ENCODE data around the gene TMEM30A.
A peak's percentile ranks its signal among the peaks of the same experiment; 100 is the strongest.

Gene TMEM30A
- total RNA-seq = 173 to 498 (median 341) reads per million in 17 experiments

- peak; percentile 97 to 99 (median 98) for DNase-seq
These were observed at the start of gene TMEM30A for GRCh38 chr6:75284632-75285282. TMEM30A (minus strand) TSS chr6:75284792; CDS start chr6:75284638, 154 bp downstream.

- no peak for DNase-seq
These were observed 49.1 kb upstream of the TMEM30A start for GRCh38 chr6:75333676-75334200.

DNA sequence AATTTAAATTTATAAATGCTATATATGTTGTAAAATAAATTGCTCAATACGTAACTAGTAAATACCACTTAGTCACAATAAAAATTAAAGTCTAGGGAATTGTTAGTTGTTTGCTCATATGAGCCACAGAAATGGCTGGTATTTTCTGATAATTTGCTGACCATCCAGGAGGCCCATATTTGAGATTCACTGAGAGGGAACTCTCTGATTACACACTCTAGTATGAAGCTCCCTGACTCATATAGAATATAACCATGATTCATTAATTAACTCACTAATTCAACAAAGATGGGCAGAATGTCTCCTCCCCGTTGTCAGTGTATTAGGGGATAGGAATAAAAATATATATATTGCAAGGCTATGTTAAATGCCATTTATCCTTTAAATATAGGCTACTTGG, 46.6 kb upstream of the TMEM30A start:
- no peak for DNase-seq

GRCh38 chr6:75329703-75330102, 45.1 kb upstream of the TMEM30A start:
- no peak for DNase-seq

DNA sequence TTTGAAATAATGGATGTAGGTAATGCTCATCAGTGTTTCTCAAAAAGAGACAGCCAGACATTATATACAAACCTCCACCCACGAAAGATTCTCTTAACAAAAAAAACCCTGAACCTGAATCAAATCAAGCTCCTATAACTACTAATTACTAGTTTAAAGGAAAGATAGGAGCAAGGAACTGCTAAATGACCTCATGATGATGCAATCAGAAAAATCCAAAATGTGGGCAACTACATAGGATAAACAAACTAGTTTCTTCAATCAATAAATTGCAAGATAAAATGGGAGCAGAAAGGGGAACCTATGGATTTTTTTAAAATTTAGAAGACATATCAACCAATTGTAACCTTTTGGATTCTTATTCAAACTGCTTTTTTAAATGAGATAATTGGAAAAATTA, 43.2 kb upstream of the TMEM30A start:
- no peak for DNase-seq

DNA sequence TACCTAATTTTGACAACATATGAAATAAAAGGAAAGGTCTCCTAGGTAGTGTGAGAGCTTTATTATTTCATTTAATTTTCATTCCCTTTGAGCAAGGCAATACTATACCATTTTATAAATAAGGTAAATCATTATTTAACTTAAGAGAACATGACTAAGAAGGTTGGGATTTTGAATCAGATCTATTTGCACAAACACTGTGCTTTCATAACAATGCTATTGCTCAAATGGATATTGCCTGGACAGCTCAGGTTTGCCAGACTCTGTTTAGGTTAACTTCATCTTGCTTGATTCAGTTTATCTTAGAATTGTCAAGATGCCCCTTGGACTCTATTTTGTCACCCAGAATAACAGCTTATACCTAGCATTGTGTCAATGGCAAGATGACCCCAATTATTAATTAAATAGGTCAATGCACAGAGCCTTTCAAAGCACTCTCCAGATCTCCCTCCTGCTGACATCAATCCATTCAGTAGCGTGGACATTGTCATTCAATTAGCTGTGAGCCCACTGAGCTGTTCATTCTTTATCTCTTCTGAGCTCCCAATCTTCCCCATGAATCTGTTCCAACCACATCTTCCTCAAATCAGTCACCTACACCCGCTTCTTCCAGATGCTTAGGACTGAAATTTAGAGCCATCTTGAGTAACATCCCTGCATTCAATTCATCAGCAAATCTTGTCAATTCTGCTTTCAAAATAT, 42.1 kb upstream of the TMEM30A start:
- no peak for DNase-seq

GRCh38 chr6:75318900-75319299, 34.3 kb upstream of the TMEM30A start:
- DNase-seq = no peak

DNA sequence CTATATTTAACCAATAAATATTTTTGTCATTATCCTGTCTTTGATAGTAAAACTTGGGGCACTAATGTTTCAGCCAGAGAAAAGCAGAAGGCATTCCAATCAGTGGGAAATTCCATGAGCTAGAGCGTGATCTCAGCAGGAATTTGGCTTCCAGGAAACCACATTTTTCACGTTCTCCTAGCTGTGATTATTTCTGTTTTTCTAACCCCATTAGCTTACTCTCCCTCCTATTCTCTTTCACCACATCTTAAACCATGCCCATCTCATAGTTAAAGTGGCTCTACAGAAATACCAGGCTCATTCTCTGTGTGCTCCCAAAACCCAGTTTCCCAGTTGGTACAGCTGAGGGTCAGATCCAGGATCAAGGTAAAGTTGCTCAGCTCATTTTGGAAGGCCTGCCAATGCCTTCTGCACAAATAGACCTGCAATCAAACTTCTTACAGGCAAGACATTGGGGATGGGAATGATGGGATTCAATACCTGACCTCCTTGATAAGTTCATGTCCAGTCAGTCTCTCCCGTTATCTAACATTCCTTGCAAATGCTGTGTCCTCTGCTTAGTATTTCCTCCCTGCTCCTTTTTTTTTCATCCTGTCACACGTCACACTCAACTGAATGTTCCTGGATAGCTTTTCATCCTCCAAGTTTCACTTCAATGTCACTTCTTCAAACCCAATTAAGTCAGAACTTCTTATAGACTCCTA, 33.1 kb upstream of the TMEM30A start:
- DNase-seq = no peak

DNA sequence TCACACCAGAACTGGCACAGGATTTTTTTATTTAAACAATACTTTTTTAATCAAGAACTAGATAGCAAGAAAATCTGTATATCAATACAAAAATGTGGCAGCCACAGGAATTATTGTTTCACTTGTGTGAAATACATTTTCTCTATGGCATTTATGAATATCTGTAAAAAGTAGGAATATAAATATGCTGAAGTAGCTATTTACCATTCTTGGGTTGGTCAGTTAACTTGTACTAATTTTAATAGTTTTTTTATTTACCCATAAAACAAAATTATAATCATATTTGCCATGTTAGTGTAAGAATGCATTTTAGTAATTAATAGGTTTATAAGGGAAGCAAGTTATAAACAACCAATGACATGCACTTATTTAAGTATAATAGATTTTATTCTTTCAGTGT, 31.4 kb upstream of the TMEM30A start:
- DNase-seq = no peak

- DNase-seq = no peak
These were observed 23.8 kb upstream of the TMEM30A start for GRCh38 chr6:75308250-75308988.

GRCh38 chr6:75307364-75308004, 22.9 kb upstream of the TMEM30A start:
- DNase-seq = no peak

- no peak for DNase-seq
These were observed 21.5 kb upstream of the TMEM30A start for GRCh38 chr6:75306064-75306463.

DNA sequence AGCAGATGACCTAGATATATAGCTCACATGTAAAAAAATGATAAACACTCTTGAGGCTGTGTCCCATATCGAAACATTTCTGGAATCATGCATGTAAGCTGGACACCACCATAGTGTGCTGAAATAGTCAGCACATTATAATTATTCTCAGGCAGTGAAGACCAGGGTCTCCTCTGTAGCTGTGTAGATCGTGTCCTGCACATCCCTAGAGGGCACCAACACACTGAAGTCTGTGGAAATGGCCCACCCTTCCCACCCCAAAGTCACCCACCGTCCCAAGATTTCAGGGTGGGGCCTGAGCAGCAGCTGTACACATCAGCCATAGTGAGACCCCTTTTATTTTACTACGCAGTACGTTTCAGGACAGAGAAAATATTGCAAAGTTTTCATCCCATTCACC, 21.0 kb upstream of the TMEM30A start:
- no peak for DNase-seq

DNA sequence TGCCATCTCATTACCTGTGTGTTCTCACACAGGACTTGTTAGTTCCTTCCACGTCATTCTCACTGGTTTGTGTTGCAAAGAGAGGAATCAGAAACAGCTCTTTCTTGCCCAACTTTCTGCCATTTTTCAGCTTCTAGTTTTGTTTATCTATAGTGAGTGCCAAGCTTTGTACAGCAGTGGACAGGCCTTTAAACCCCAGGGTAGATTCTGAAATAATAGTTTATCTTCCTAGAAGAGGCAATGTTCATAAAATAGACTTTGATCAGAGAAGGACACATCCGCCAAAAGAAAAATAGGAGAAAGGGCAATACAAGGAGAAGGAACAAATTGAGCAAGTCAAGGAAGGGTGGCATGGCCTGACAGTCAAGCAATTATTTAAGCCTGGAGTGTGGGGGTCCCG, 17.7 kb upstream of the TMEM30A start:
- DNase-seq = no peak

GRCh38 chr6:75301537-75301936, 16.9 kb upstream of the TMEM30A start:
- DNase-seq = no peak

- no peak for DNase-seq
These were observed 16.5 kb upstream of the TMEM30A start for GRCh38 chr6:75301088-75301487.

DNA sequence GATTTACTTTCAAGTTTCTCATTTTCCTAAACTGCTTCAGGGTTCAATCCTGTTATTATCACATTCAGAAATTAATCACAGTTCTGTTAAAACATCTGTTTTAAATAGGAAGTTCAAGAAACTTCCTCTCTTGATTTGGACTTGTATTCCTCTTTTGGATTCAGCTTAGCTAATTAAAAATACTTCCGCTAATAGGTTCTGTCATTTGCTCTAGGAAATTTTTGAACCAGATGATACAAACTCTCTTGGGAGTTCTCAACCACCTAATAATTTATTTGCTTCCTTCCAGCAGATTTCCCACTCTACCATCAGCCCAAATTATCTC, 15.9 kb upstream of the TMEM30A start:
- peak in 2 of 4 experiments; percentile 70 to 78 for DNase-seq

DNA sequence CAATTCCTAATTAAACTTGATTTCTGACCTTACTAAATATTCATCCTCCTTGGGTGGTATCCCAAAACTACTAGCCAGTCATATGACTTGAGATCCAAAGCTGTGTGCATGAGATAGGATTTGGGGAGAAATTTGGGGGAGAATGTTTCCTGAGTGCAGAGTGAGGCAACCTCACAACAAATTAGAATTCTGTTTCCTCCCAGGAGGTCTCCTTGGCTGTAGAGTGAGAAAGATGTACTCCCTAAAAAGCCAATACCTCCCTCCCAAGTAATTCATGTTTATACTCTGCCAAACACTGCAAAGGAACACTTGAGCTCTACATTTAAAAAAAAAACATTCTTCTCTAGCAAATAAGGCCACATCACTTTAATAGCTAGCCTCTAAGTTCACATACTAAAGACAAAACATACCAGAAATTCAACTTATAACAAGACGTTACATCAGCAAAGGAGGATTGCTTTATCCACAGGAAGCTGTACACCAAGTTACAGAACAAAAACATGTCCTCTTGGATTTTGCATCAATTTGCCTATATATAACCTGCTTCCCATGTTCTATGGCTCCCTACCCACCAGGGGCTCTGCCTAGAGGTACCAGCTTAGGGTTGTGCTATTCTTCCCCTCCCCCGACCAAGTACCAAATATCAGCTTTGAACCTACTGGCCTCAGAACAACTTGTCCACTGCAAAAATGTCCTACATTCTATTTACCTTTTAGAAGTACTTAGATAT, 15.4 kb upstream of the TMEM30A start:
- DNase-seq = no peak

- DNase-seq = peak; percentile 47 to 86 (median 64)
These were observed 12.5 kb upstream of the TMEM30A start for GRCh38 chr6:75296811-75297779.

GRCh38 chr6:75292555-75292954, 8.0 kb upstream of the TMEM30A start:
- no peak for DNase-seq
